ENCODE measurements around the gene CIB4.
A peak's percentile ranks its signal among the peaks of the same experiment; 100 is the strongest.

- no peak for TF ChIP-seq ZNF136 (CRISPR knock-in tag; IDR thresholded peaks at IDR 0.05; ENCODE audit: low read depth)
- TF ChIP-seq TBL1XR1 (IDR thresholded peaks at IDR 0.05; ENCODE audit: borderline replicate concordance, low read length, partially characterized antibody), result no peak
- no peak for TF ChIP-seq JUND (CRISPR knock-in tag; IDR thresholded peaks at IDR 0.05)
- TF ChIP-seq MED1 (CRISPR knock-in tag; IDR thresholded peaks at IDR 0.05), result no peak
- TF ChIP-seq ATF3 (CRISPR knock-in tag; IDR thresholded peaks at IDR 0.05), result no peak
- peak; percentile 50 for TF ChIP-seq CTCF (CRISPR knock-in tag; IDR thresholded peaks at IDR 0.05)
- TF ChIP-seq FOXP1 (IDR thresholded peaks at IDR 0.05), result no peak
- no peak for TF ChIP-seq FOXP1 (CRISPR knock-in tag; IDR thresholded peaks at IDR 0.05)
- TF ChIP-seq HNRNPLL (IDR thresholded peaks at IDR 0.05; ENCODE audit: low read depth, low read length, poor library complexity, severe bottlenecking), result no peak
- TF ChIP-seq FOXC1 (CRISPR knock-in tag; IDR thresholded peaks at IDR 0.05; ENCODE audit: borderline replicate concordance), result no peak
- TF ChIP-seq PBX3 (CRISPR knock-in tag; IDR thresholded peaks at IDR 0.05; ENCODE audit: borderline replicate concordance), result no peak
- TF ChIP-seq FOXO4 (CRISPR knock-in tag; conservative IDR thresholded peaks at IDR 0.05), result no peak
- TF ChIP-seq POLR2A (IDR thresholded peaks at IDR 0.05; ENCODE audit: insufficient read depth in 1 of 2, low read depth in 2 of 2, low read length in 2 of 2), result no peak
- TF ChIP-seq ZNF564 (CRISPR knock-in tag; IDR thresholded peaks at IDR 0.05), result no peak
These were observed 25.8 kb downstream of the CIB4 start for GRCh38 chr2:26615336-26615859.

Data from HepG2 (cell line).